GM12892 (cell line): ENCODE results near the gene EAF1.
"Not testable (repeated sequence)": the region's sequence is repeated elsewhere in the genome, so short reads cannot be mapped to it uniquely, and the experiment has no call there.

Source experiments
- DNase-seq: peaks from one replicate; pipeline ENCODE4 v3.0.0; 2011; ENCODE audit not compliant: insufficient read length
- FAIRE-seq: peaks from 2 replicates; lab custom pipeline; 2011; peaks lifted over from hg19 to GRCh38; lab: Jason Lieb, UNC
- POLR2A ChIP-seq: IDR thresholded peaks from 2 replicates; pipeline ENCODE4 v1.6.1; 2011; ENCODE audit warnings: low read depth, low read length, control low read depth
- POLR2AphosphoS5 ChIP-seq: IDR thresholded peaks from 2 replicates; pipeline ENCODE4 v1.6.1; 2011; ENCODE audit warnings: low read depth, low read length, control low read depth
- TAF1 ChIP-seq: IDR thresholded peaks from 2 replicates; pipeline ENCODE4 v1.6.1; 2011; ENCODE audit warnings: low read depth, mild to moderate bottlenecking, control low read depth, low read length, borderline replicate concordance

Gene EAF1

GRCh38 chr3:15456321-15456720, 28.9 kb downstream of the EAF1 start:
- no peak for DNase-seq
- TF ChIP-seq POLR2A (no peak), TAF1 (no peak), POLR2AphosphoS5 (no peak)
- FAIRE-seq = no peak

- DNase-seq, FAIRE-seq: not testable (repeated sequence)
These were observed 29.5 kb downstream of the EAF1 start for GRCh38 chr3:15456915-15457314.

- no peak for TF ChIP-seq POLR2AphosphoS5
- TF ChIP-seq POLR2A = no peak
- TF ChIP-seq TAF1 = no peak
- DNase-seq (no peak), FAIRE-seq (no peak)
These were observed 30.9 kb downstream of the EAF1 start for GRCh38 chr3:15458212-15458780.

- DNase-seq (no peak), FAIRE-seq (no peak)
- no peak for TF ChIP-seq TAF1
- no peak for TF ChIP-seq POLR2A
- no peak for TF ChIP-seq POLR2AphosphoS5
These were observed 33.6 kb downstream of the EAF1 start for GRCh38 chr3:15460891-15461531.

GRCh38 chr3:15462451-15462850, 35.1 kb downstream of the EAF1 start:
- DNase-seq (no peak), FAIRE-seq (no peak)
- TF ChIP-seq TAF1 (no peak), POLR2A (no peak), POLR2AphosphoS5 (no peak)

GRCh38 chr3:15465876-15466585, 38.6 kb downstream of the EAF1 start:
- DNase-seq = no peak
- TF ChIP-seq TAF1 (no peak), POLR2AphosphoS5 (no peak), POLR2A (no peak)
- no peak for FAIRE-seq

GRCh38 chr3:15467227-15468181, 40.1 kb downstream of the EAF1 start:
- no peak for DNase-seq
- FAIRE-seq = no peak

GRCh38 chr3:15470261-15470660, 42.9 kb downstream of the EAF1 start:
- no peak for FAIRE-seq
- TF ChIP-seq POLR2A (no peak), POLR2AphosphoS5 (no peak), TAF1 (no peak)
- DNase-seq = no peak

More at GRCh38 chr3:15467227-15468181, 40.1 kb downstream of the EAF1 start:
- TF ChIP-seq POLR2A (no peak), POLR2AphosphoS5 (no peak), TAF1 (no peak)

- FAIRE-seq (no peak), DNase-seq (no peak)
- no peak for TF ChIP-seq POLR2A
- TF ChIP-seq POLR2AphosphoS5 = no peak
- TF ChIP-seq TAF1 = no peak
These were observed 43.5 kb downstream of the EAF1 start for GRCh38 chr3:15470849-15471248.

GRCh38 chr3:15471861-15472260, 44.5 kb downstream of the EAF1 start:
- TF ChIP-seq TAF1 (no peak), POLR2AphosphoS5 (no peak), POLR2A (no peak)
- no peak for DNase-seq
- FAIRE-seq = no peak

- TF ChIP-seq POLR2AphosphoS5 = no peak
- no peak for TF ChIP-seq POLR2A
- TF ChIP-seq TAF1 = no peak
- FAIRE-seq (no peak), DNase-seq (no peak)
These were observed 47.8 kb downstream of the EAF1 start for GRCh38 chr3:15475161-15475560.
